Transverse colon (tissue), 4 donors: Measurements from ENCODE around the gene TUBB3.

Experiments used
- CTCF ChIP-seq, 5 experiments: fragments of 200-600 bp in 3 of 5; fragments of 450-650 bp in 2 of 5; sonication (generic) in 3 of 5; IDR thresholded peaks; 1 replicate in 2 of 5; 2 replicates in 3 of 5; pipeline ENCODE4 v1.5.1; 2016 to 2017; ENCODE audit warnings: antibody characterized with exemption in 5 of 5, inconsistent platforms in 3 of 5, mild to moderate bottlenecking in 2 of 5, moderate library complexity in 1 of 5
- EP300 ChIP-seq: sonication (generic); formaldehyde crosslinking; IDR thresholded peaks from one replicate; pipeline ENCODE4 v1.6.1; 2017; ENCODE audit warnings: antibody characterized with exemption, low read depth
- POLR2A ChIP-seq: fragments of 450-650 bp; IDR thresholded peaks from one replicate; pipeline ENCODE4 v1.6.1; 2016; ENCODE audit warnings: antibody characterized with exemption, mild to moderate bottlenecking, moderate library complexity
- POLR2AphosphoS5 ChIP-seq, 3 donors: sonication (generic); formaldehyde crosslinking; IDR thresholded peaks; one replicate each; pipeline ENCODE4 v1.6.1; 2016; ENCODE audit warnings: antibody characterized with exemption in 3 of 3

GRCh38 chr16:89934611-89935553, 11.7 kb downstream of the TUBB3 start:
- no peak for TF ChIP-seq CTCF (IDR thresholded peaks at IDR 0.05)
- no peak for TF ChIP-seq POLR2AphosphoS5 (IDR thresholded peaks at IDR 0.05)
- TF ChIP-seq EP300, result no peak
- TF ChIP-seq POLR2A, result no peak
